HG03442 (cell line): ENCODE results near the gene TPPP3.

ENCODE experiments used
- ATAC-seq: cut with Tn5 transposase; IDR thresholded peaks from one replicate; pipeline ENCODE4 v1.9.1; 2021; ENCODE audit warnings: mild to moderate bottlenecking, moderate library complexity; ENCODE audit not compliant: unreplicated experiment

TPPP3 gene

GRCh38 chr16:67393111-67393787 lies at the start of gene TPPP3:
TSS of gene TPPP3 (minus strand) at chr16:67393498. CDS start at chr16:67391111, 2,387 bp downstream.
- no peak for ATAC-seq

- no peak for ATAC-seq
Observed at GRCh38 chr16:67442581-67443255, 49.4 kb upstream of the TPPP3 start.

- ATAC-seq = no peak
Observed at GRCh38 chr16:67441907-67442306, 48.6 kb upstream of the TPPP3 start.

- ATAC-seq = no peak
Observed at GRCh38 chr16:67441271-67441753, 48.0 kb upstream of the TPPP3 start.

- ATAC-seq = no peak
Observed at GRCh38 chr16:67438824-67439393, 45.6 kb upstream of the TPPP3 start.

- ATAC-seq = no peak
Observed at GRCh38 chr16:67438098-67438791, 44.9 kb upstream of the TPPP3 start.

- no peak for ATAC-seq
Observed at GRCh38 chr16:67437513-67437912, 44.2 kb upstream of the TPPP3 start.

GRCh38 chr16:67436640-67437193 lies 43.4 kb upstream of the TPPP3 start:
- no peak for ATAC-seq

GRCh38 chr16:67435758-67436164 lies 42.5 kb upstream of the TPPP3 start:
- no peak for ATAC-seq

GRCh38 chr16:67433131-67433719 lies 39.9 kb upstream of the TPPP3 start:
- ATAC-seq = no peak

GRCh38 chr16:67432506-67432890 lies 39.2 kb upstream of the TPPP3 start:
- ATAC-seq = no peak

GRCh38 chr16:67431775-67432505 lies 38.6 kb upstream of the TPPP3 start:
- no peak for ATAC-seq

- no peak for ATAC-seq
Observed at GRCh38 chr16:67430977-67431774, 37.9 kb upstream of the TPPP3 start, which contains the start of gene HSD11B2. TSS of gene HSD11B2 (plus strand) at chr16:67431121. CDS start at chr16:67431249, 128 bp downstream.

- no peak for ATAC-seq
Observed at GRCh38 chr16:67430504-67430976, 37.2 kb upstream of the TPPP3 start.

GRCh38 chr16:67429799-67430503 lies 36.7 kb upstream of the TPPP3 start:
- ATAC-seq = no peak

GRCh38 chr16:67429053-67429798 lies 35.9 kb upstream of the TPPP3 start:
- no peak for ATAC-seq

GRCh38 chr16:67428146-67428731 lies 34.9 kb upstream of the TPPP3 start:
- no peak for ATAC-seq
